T-helper 17 cell (primary cell): Measurements from ENCODE around the gene CTDSPL. TPM values are rescaled to one million over a fixed set of nuclear protein-coding genes. Genes with fewer than 3 reads are reported as not detected.

Source experiments
- ATAC-seq: fragments of 150-1000 bp; cut with Tn5 transposase; 2 replicates; pipeline ENCODE4 v1.10.0; 2021; ENCODE audit warnings: mild to moderate bottlenecking, moderate library complexity
- DNase-seq, 3 donors: peaks; one replicate each; pipeline versions ENCODE4 v3.0.0 to v3.0.0-alpha.2; 2020 to 2021
- H3K9me3 ChIP-seq: one replicate; pipeline ENCODE4 v1.7.0; 2013; ENCODE audit warnings: low read length, mild to moderate bottlenecking; ENCODE audit not compliant: control insufficient read depth, poor library complexity, severe bottlenecking
- H3K27ac Mint-ChIP-seq: one replicate; pipeline ENCODE4 v1.8.0; 2022; ENCODE audit warnings: mild to moderate bottlenecking, moderate library complexity, mixed read lengths
- H3K27me3 Mint-ChIP-seq: one replicate; pipeline ENCODE4 v1.8.0; 2022; ENCODE audit warnings: mixed read lengths
- H3K36me3 Mint-ChIP-seq: one replicate; pipeline ENCODE4 v1.8.0; 2022; ENCODE audit warnings: low read depth, mixed read lengths
- H3K4me1 Mint-ChIP-seq: one replicate; pipeline ENCODE4 v1.8.0; 2022; ENCODE audit warnings: mild to moderate bottlenecking, mixed read lengths
- H3K4me3 Mint-ChIP-seq: one replicate; pipeline ENCODE4 v1.8.0; 2022; ENCODE audit warnings: mild to moderate bottlenecking, moderate library complexity, mixed read lengths
- total RNA-seq, 4 donors: library from RNA in 2 of 4; stranded (reverse) in 2 of 4; gene quantifications; one replicate each; pipeline ENCODE4 v1.2.3 and lab custom pipeline; 2022 to 2026

The CTDSPL gene
- total RNA-seq, 2 donors from 2014 or later, result 2.2 to 48.0 TPM

- DNase-seq, result no peak
- Mint-ChIP-seq H3K27me3 (no peaks in the 10 kb centered on the region), H3K4me1 (peaks cover 15% of the 10 kb centered on the region), H3K27ac (no peak overlapping the region), H3K4me3 (no peak overlapping the region), H3K36me3 (peaks cover 5% of the 10 kb centered on the region)
- peaks cover 2% of the 10 kb centered on the region for H3K9me3 ChIP-seq
- no peak for ATAC-seq
These were observed 90.9 kb downstream of the CTDSPL start for GRCh38 chr3:37952564-37952963.

- Mint-ChIP-seq H3K36me3 (peaks cover 5% of the 10 kb centered on the region), H3K27me3 (no peaks in the 10 kb centered on the region), H3K27ac (no peak overlapping the region), H3K4me3 (no peak overlapping the region), H3K4me1 (peaks cover 18% of the 10 kb centered on the region)
- DNase-seq (no peak), ATAC-seq (no peak)
- peaks cover 2% of the 10 kb centered on the region for H3K9me3 ChIP-seq
These were observed 91.5 kb downstream of the CTDSPL start for GRCh38 chr3:37953226-37953625.

- DNase-seq (no peak), ATAC-seq (no peak)
- H3K36me3 Mint-ChIP-seq, result peaks cover 5% of the 10 kb centered on the region
- H3K4me1 Mint-ChIP-seq, result peaks cover 18% of the 10 kb centered on the region
- H3K27ac Mint-ChIP-seq, result no peak overlapping the region
- H3K4me3 Mint-ChIP-seq, result no peak overlapping the region
- H3K27me3 Mint-ChIP-seq, result no peaks in the 10 kb centered on the region
- H3K9me3 ChIP-seq, result no peaks in the 10 kb centered on the region
These were observed 92.2 kb downstream of the CTDSPL start for GRCh38 chr3:37953707-37954394.

GRCh38 chr3:37954881-37955280 is 93.2 kb downstream of the CTDSPL start:
- H3K27me3 Mint-ChIP-seq, result no peaks in the 10 kb centered on the region
- no peak overlapping the region for H3K27ac Mint-ChIP-seq
- ATAC-seq, result no peak
- H3K4me3 Mint-ChIP-seq, result no peak overlapping the region
- peaks cover 5% of the 10 kb centered on the region for H3K36me3 Mint-ChIP-seq
- DNase-seq, result no peak
- H3K4me1 Mint-ChIP-seq, result peaks cover 18% of the 10 kb centered on the region
- H3K9me3 ChIP-seq, result no peaks in the 10 kb centered on the region

GRCh38 chr3:37955918-37956707 is 94.4 kb downstream of the CTDSPL start:
- Mint-ChIP-seq H3K4me3 (no peak overlapping the region), H3K36me3 (peaks cover 5% of the 10 kb centered on the region), H3K27ac (peak overlapping the region; percentile 92), H3K4me1 (peaks cover 18% of the 10 kb centered on the region), H3K27me3 (no peaks in the 10 kb centered on the region)
- DNase-seq, result no peak
- no peaks in the 10 kb centered on the region for H3K9me3 ChIP-seq
- no peak for ATAC-seq

GRCh38 chr3:37956723-37957538 is 95.3 kb downstream of the CTDSPL start:
- Mint-ChIP-seq H3K4me3 (no peak overlapping the region), H3K36me3 (peaks cover 4% of the 10 kb centered on the region), H3K4me1 (peaks cover 17% of the 10 kb centered on the region), H3K27me3 (no peaks in the 10 kb centered on the region), H3K27ac (peak overlapping the region; percentile 92)
- DNase-seq (no peak), ATAC-seq (no peak)
- no peaks in the 10 kb centered on the region for H3K9me3 ChIP-seq

- peaks cover 16% of the 10 kb centered on the region for H3K4me1 Mint-ChIP-seq
- peak overlapping the region; percentile 76 for H3K4me3 Mint-ChIP-seq
- peak overlapping the region; percentile 69 for H3K27ac Mint-ChIP-seq
- DNase-seq (no peak), ATAC-seq (no peak)
- H3K27me3 Mint-ChIP-seq, result no peaks in the 10 kb centered on the region
- no peaks in the 10 kb centered on the region for H3K9me3 ChIP-seq
- H3K36me3 Mint-ChIP-seq, result peaks cover 3% of the 10 kb centered on the region
These were observed 95.9 kb downstream of the CTDSPL start for GRCh38 chr3:37957539-37957936.

- no peak for ATAC-seq
- H3K9me3 ChIP-seq, result no peaks in the 10 kb centered on the region
- Mint-ChIP-seq H3K4me1 (peaks cover 8% of the 10 kb centered on the region), H3K4me3 (no peak overlapping the region), H3K27me3 (peaks cover 5% of the 10 kb centered on the region), H3K36me3 (no peaks in the 10 kb centered on the region), H3K27ac (no peak overlapping the region)
- no peak for DNase-seq
These were observed 100.1 kb downstream of the CTDSPL start for GRCh38 chr3:37961622-37962431.

- H3K27me3 Mint-ChIP-seq, result peaks cover 7% of the 10 kb centered on the region
- peaks cover 2% of the 10 kb centered on the region for H3K4me1 Mint-ChIP-seq
- H3K36me3 Mint-ChIP-seq, result no peaks in the 10 kb centered on the region
- no peak for ATAC-seq
- no peak for DNase-seq
- H3K9me3 ChIP-seq, result no peaks in the 10 kb centered on the region
- H3K27ac Mint-ChIP-seq, result no peak overlapping the region
- H3K4me3 Mint-ChIP-seq, result no peak overlapping the region
These were observed 101.3 kb downstream of the CTDSPL start for GRCh38 chr3:37963016-37963415.

GRCh38 chr3:37963635-37964034 is 102.0 kb downstream of the CTDSPL start:
- Mint-ChIP-seq H3K27me3 (peaks cover 7% of the 10 kb centered on the region), H3K36me3 (no peaks in the 10 kb centered on the region), H3K4me1 (peaks cover 2% of the 10 kb centered on the region), H3K27ac (no peak overlapping the region), H3K4me3 (no peak overlapping the region)
- ATAC-seq (no peak), DNase-seq (no peak)
- no peaks in the 10 kb centered on the region for H3K9me3 ChIP-seq

GRCh38 chr3:37964146-37964545 is 102.5 kb downstream of the CTDSPL start:
- H3K4me3 Mint-ChIP-seq, result no peak overlapping the region
- ATAC-seq (no peak), DNase-seq (no peak)
- H3K27me3 Mint-ChIP-seq, result peaks cover 7% of the 10 kb centered on the region
- H3K4me1 Mint-ChIP-seq, result peaks cover 2% of the 10 kb centered on the region
- no peaks in the 10 kb centered on the region for H3K9me3 ChIP-seq
- no peaks in the 10 kb centered on the region for H3K36me3 Mint-ChIP-seq
- H3K27ac Mint-ChIP-seq, result no peak overlapping the region

- Mint-ChIP-seq H3K4me1 (peaks cover 3% of the 10 kb centered on the region), H3K27me3 (peaks cover 7% of the 10 kb centered on the region), H3K36me3 (no peaks in the 10 kb centered on the region), H3K4me3 (no peak overlapping the region), H3K27ac (no peak overlapping the region)
- no peak for ATAC-seq
- H3K9me3 ChIP-seq, result no peaks in the 10 kb centered on the region
- no peak for DNase-seq
These were observed 103.0 kb downstream of the CTDSPL start for GRCh38 chr3:37964716-37965115.
